Upper lobe of left lung (tissue), 4 donors: ENCODE results near the gene RNF150.

Experiments used
- EP300 ChIP-seq, 4 donors: sonication (generic); formaldehyde crosslinking; IDR thresholded peaks; one replicate each; pipeline ENCODE4 v1.5.1; 2017; ENCODE audit warnings: antibody characterized with exemption in 4 of 4, control low read depth in 2 of 4
- POLR2A ChIP-seq, 4 donors: fragments of 450-650 bp; IDR thresholded peaks; one replicate each; pipeline ENCODE4 v1.5.1; 2016 to 2017; ENCODE audit warnings: antibody characterized with exemption in 4 of 4, mild to moderate bottlenecking in 2 of 4
- POLR2AphosphoS5 ChIP-seq, 2 donors: sonication (generic); formaldehyde crosslinking; IDR thresholded peaks; one replicate each; pipeline ENCODE4 v1.5.1; 2017; ENCODE audit warnings: antibody characterized with exemption in 2 of 2
- TF ChIP-seq, protein P1 (sequence below), 6 experiments: fragments of 450-650 bp in 4 of 6; fragments of 200-600 bp in 2 of 6; sonication (generic) in 2 of 6; IDR thresholded peaks; one replicate each; pipeline ENCODE4 v1.5.1; 2016 to 2019; ENCODE audit warnings: antibody characterized with exemption in 6 of 6

DNA sequence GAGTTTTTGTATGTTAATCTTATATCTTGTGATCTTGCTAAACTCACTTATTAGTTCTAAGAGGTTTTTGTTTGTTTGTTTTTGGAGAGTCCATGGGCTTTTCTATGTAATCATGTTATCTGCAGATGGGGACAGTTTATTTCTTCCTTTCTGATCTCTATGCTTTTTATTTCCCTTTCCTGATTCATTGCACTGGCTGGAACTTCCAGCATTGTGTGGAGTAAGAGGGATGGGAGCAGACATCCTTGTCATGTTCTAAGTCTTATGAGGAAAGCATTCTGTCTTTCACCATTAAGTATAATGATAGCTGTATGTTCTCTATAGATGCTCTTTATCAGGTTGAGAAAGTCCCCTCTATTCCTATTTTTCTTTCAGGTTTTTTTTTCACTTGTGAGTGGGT, 286.5 kb downstream of the RNF150 start:
- TF ChIP-seq, protein P1, sequence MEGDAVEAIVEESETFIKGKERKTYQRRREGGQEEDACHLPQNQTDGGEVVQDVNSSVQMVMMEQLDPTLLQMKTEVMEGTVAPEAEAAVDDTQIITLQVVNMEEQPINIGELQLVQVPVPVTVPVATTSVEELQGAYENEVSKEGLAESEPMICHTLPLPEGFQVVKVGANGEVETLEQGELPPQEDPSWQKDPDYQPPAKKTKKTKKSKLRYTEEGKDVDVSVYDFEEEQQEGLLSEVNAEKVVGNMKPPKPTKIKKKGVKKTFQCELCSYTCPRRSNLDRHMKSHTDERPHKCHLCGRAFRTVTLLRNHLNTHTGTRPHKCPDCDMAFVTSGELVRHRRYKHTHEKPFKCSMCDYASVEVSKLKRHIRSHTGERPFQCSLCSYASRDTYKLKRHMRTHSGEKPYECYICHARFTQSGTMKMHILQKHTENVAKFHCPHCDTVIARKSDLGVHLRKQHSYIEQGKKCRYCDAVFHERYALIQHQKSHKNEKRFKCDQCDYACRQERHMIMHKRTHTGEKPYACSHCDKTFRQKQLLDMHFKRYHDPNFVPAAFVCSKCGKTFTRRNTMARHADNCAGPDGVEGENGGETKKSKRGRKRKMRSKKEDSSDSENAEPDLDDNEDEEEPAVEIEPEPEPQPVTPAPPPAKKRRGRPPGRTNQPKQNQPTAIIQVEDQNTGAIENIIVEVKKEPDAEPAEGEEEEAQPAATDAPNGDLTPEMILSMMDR (IDR thresholded peaks at IDR 0.05): no peak
- no peak for TF ChIP-seq EP300 (IDR thresholded peaks at IDR 0.05)
- TF ChIP-seq POLR2AphosphoS5 (IDR thresholded peaks at IDR 0.05): no peak
- no peak for TF ChIP-seq POLR2A (IDR thresholded peaks at IDR 0.05)
